Kidney tubule cell (primary cell): ENCODE measurements around the gene NTM.

Experiments used
- DNase-seq: peaks from one replicate; pipeline ENCODE4 v3.0.0-alpha.2; 2018; ENCODE audit warnings: low spot score

NTM gene

GRCh38 chr11:131499199-131499598, 128.8 kb downstream of the NTM start:
- no peak for DNase-seq

- DNase-seq = peak; percentile 13
These were observed 132.6 kb downstream of the NTM start for GRCh38 chr11:131503017-131503416.

- DNase-seq = peak; percentile 19
These were observed 134.0 kb downstream of the NTM start for GRCh38 chr11:131504199-131504949.

- no peak for DNase-seq
These were observed 135.9 kb downstream of the NTM start for GRCh38 chr11:131506348-131506747.

- no peak for DNase-seq
These were observed 140.2 kb downstream of the NTM start for GRCh38 chr11:131510662-131511061.

GRCh38 chr11:131511794-131512193, 141.4 kb downstream of the NTM start:
- peak; percentile 45 for DNase-seq

- no peak for DNase-seq
These were observed 141.8 kb downstream of the NTM start for GRCh38 chr11:131512228-131512627.

- no peak for DNase-seq
These were observed 143.6 kb downstream of the NTM start for GRCh38 chr11:131514062-131514461.

GRCh38 chr11:131518305-131518838, 148.0 kb downstream of the NTM start:
- DNase-seq = peak; percentile 8

- peak; percentile 84 for DNase-seq
These were observed 152.4 kb downstream of the NTM start for GRCh38 chr11:131522851-131523250.

- DNase-seq = no peak
These were observed 160.0 kb downstream of the NTM start for GRCh38 chr11:131530407-131530806.

GRCh38 chr11:131533149-131533548, 162.7 kb downstream of the NTM start:
- DNase-seq = no peak

GRCh38 chr11:131533998-131534397, 163.6 kb downstream of the NTM start:
- no peak for DNase-seq

GRCh38 chr11:131534611-131535010, 164.2 kb downstream of the NTM start:
- DNase-seq = no peak

GRCh38 chr11:131536159-131536558, 165.7 kb downstream of the NTM start:
- no peak for DNase-seq

GRCh38 chr11:131537196-131537595, 166.8 kb downstream of the NTM start:
- DNase-seq = no peak

GRCh38 chr11:131537748-131538147, 167.3 kb downstream of the NTM start:
- no peak for DNase-seq

- no peak for DNase-seq
These were observed 167.9 kb downstream of the NTM start for GRCh38 chr11:131538322-131538721.

GRCh38 chr11:131540676-131541075, 170.3 kb downstream of the NTM start:
- DNase-seq = no peak

- no peak for DNase-seq
These were observed 173.1 kb downstream of the NTM start for GRCh38 chr11:131543389-131544025.

GRCh38 chr11:131544591-131544990, 174.2 kb downstream of the NTM start:
- no peak for DNase-seq

GRCh38 chr11:131546218-131546895, 175.9 kb downstream of the NTM start:
- no peak for DNase-seq

GRCh38 chr11:131549099-131549498, 178.7 kb downstream of the NTM start:
- no peak for DNase-seq
